A673 (cell line): ENCODE measurements around the gene MORN1. TPM values are rescaled to one million over a fixed set of nuclear protein-coding genes. Genes with fewer than 3 reads are reported as not detected.

ENCODE experiments used
- BruUV-seq: library from RNA; stranded (reverse); fragments of 400-500 nt; replicated peaks from 2 replicates; lab custom pipeline; 2021; lab: Mats Ljungman, UMichigan
- CTCF ChIA-PET: fragments of 300-600 bp; sonication (Branson Sonifier 250); formaldehyde crosslinking; loops from one replicate; lab custom pipeline; 2022; ENCODE audit warnings: antibody characterized with exemption; lab: Charles Lee
- POLR2A ChIA-PET: fragments of 300-600 bp; sonication (Branson Sonifier 250); formaldehyde crosslinking; loops from one replicate; lab custom pipeline; 2022; ENCODE audit warnings: antibody characterized with exemption; ENCODE audit not compliant: low non-redundant PET; lab: Charles Lee
- DNase-seq: peaks from one replicate; pipeline ENCODE4 v3.0.0-alpha.2; 2015; ENCODE audit warnings: low spot score
- H3K27ac ChIP-seq: fragments of 200-600 bp; sonication (generic); 2 replicates; pipeline ENCODE4 v1.5.1; 2016; ENCODE audit warnings: mixed run types, low read depth, mild to moderate bottlenecking, mixed read lengths, antibody characterized with exemption, low read length; ENCODE audit not compliant: poor library complexity, severe bottlenecking
- H3K27me3 ChIP-seq: fragments of 200-600 bp; sonication (generic); replicated peaks from 2 replicates; pipeline ENCODE4 v1.6.1; 2017; ENCODE audit warnings: mixed run types, low read depth, mild to moderate bottlenecking, mixed read lengths, antibody characterized with exemption, low read length; ENCODE audit not compliant: insufficient read depth, poor library complexity
- H3K36me3 ChIP-seq: fragments of 200-600 bp; sonication (generic); 2 replicates; pipeline ENCODE4 v1.6.1; 2016; ENCODE audit warnings: mixed run types, mild to moderate bottlenecking, mixed read lengths, antibody characterized with exemption, low read length; ENCODE audit not compliant: insufficient read depth, poor library complexity, severe bottlenecking
- H3K4me1 ChIP-seq: fragments of 200-600 bp; sonication (generic); 2 replicates; pipeline ENCODE4 v1.6.1; 2017; ENCODE audit warnings: mixed run types, mild to moderate bottlenecking, mixed read lengths, antibody characterized with exemption, low read length; ENCODE audit not compliant: insufficient read depth, poor library complexity, severe bottlenecking
- H3K4me3 ChIP-seq: fragments of 200-600 bp; sonication (generic); 2 replicates; pipeline ENCODE4 v1.5.1; 2016; ENCODE audit warnings: low read depth, mixed run types, mild to moderate bottlenecking, mixed read lengths, low read length; ENCODE audit not compliant: poor library complexity, severe bottlenecking
- H3K9me3 ChIP-seq: fragments of 200-600 bp; sonication (generic); 2 replicates; pipeline ENCODE4 v1.6.1; 2016; ENCODE audit warnings: mixed run types, low read depth, mild to moderate bottlenecking, mixed read lengths, antibody characterized with exemption, low read length; ENCODE audit not compliant: poor library complexity, severe bottlenecking
- CTCF ChIP-seq: fragments of 300-800, 200-600 bp; sonication (generic); conservative IDR thresholded peaks from 2 replicates; pipeline ENCODE4 v1.5.1; 2017; ENCODE audit warnings: low read depth, mild to moderate bottlenecking, antibody characterized with exemption, low read length, moderate library complexity, mixed read lengths
- EZH2 ChIP-seq: fragments of 200-600 bp; sonication (generic); IDR thresholded peaks from 2 replicates; pipeline ENCODE4 v1.6.1; 2017; ENCODE audit warnings: borderline replicate concordance, low read depth, mild to moderate bottlenecking, mixed read lengths, antibody characterized with exemption, low read length; ENCODE audit not compliant: poor library complexity, severe bottlenecking
- intact Hi-C: fragments of 100-400 bp; cut with micrococcal nuclease; formaldehyde crosslinking; loops from one replicate; pipeline ENCODE4 v1.10.0; 2022; ENCODE audit not compliant: unreplicated experiment
- total RNA-seq: library from RNA; stranded (reverse); gene quantifications from 2 replicates; pipeline ENCODE4 v1.2.3, GENCODE V29; 2021

Gene MORN1
- total RNA-seq, 1 experiment from 2014 or later, result 24.7 TPM

GRCh38 chr1:2380816-2381591 lies 10.3 kb downstream of the MORN1 start:
- intact Hi-C loops, result loop anchor here (1.0 kb wide), 1 partner anchor 186 kb away; no protein-coding TSS in a partner anchor
- Histone ChIP-seq H3K27me3 (no peaks in the 10 kb centered on the region), H3K36me3 (no peaks in the 10 kb centered on the region), H3K27ac (peak overlapping the region; percentile 30), H3K9me3 (no peaks in the 10 kb centered on the region), H3K4me3 (no peak overlapping the region), H3K4me1 (peaks cover 3% of the 10 kb centered on the region)
- ChIA-PET POLR2A (interaction anchor here (0.6 kb wide), 2 partner anchors 11 to 12 kb away, joined by 3 to 7 read pairs; partner anchors contain the start of genes MORN1 and RER1), CTCF (interaction anchor here (0.5 to 2.5 kb wide), 15 partner anchors 10 to 634 kb away, joined by 3 to 70 read pairs (median 4); partner anchors contain the start of genes FAAP20, MORN1, PANK4 and RER1)
- no TSS peak for BruUV-seq
- no peak for DNase-seq
- TF ChIP-seq EZH2, result no peak
- TF ChIP-seq CTCF, result no peak

GRCh38 chr1:2379733-2380404 lies 11.5 kb downstream of the MORN1 start:
- no peaks in the 10 kb centered on the region for H3K27me3 ChIP-seq
- TF ChIP-seq EZH2 (no peak), CTCF (no peak)
- CTCF ChIA-PET, result no interaction called here
- intact Hi-C loops, result no loop called here
- H3K9me3 ChIP-seq, result no peaks in the 10 kb centered on the region
- BruUV-seq, result no TSS peak
- no peak for DNase-seq
- H3K4me3 ChIP-seq, result no peak overlapping the region
- POLR2A ChIA-PET, result no interaction called here
- H3K4me1 ChIP-seq, result no peaks in the 10 kb centered on the region
- H3K36me3 ChIP-seq, result no peaks in the 10 kb centered on the region
- H3K27ac ChIP-seq, result no peak overlapping the region

- BruUV-seq, result no TSS peak
- ChIA-PET CTCF (interaction anchor here (0.8 kb wide), 1 partner anchor 184 kb away, joined by 3 read pairs; no protein-coding TSS in a partner anchor), POLR2A (no interaction called here)
- TF ChIP-seq EZH2, result no peak
- TF ChIP-seq CTCF, result no peak
- no peak for DNase-seq
- Histone ChIP-seq H3K27me3 (no peaks in the 10 kb centered on the region), H3K4me3 (no peak overlapping the region), H3K4me1 (no peaks in the 10 kb centered on the region), H3K9me3 (no peaks in the 10 kb centered on the region), H3K27ac (no peak overlapping the region), H3K36me3 (no peaks in the 10 kb centered on the region)
- intact Hi-C loops, result no loop called here
Measured at GRCh38 chr1:2378956-2379732, 12.2 kb downstream of the MORN1 start.
